Neural cell (in vitro differentiated cells): ENCODE data around the gene VPS72. TPM values are rescaled to one million over a fixed set of nuclear protein-coding genes. Genes with fewer than 3 reads are reported as not detected.

ENCODE experiments used
- H2AFZ ChIP-seq: fragments of 200-600, 300-800 bp; sonication (generic), shearing (Covaris generic); 2 replicates; pipeline ENCODE4 v1.6.0; 2014; ENCODE audit warnings: low read depth, mild to moderate bottlenecking, antibody characterized with exemption, low read length, moderate library complexity
- H3F3A ChIP-seq: fragments of 200-600 bp; shearing (Covaris generic); 2 replicates; pipeline ENCODE4 v1.6.1; 2016; ENCODE audit warnings: mild to moderate bottlenecking, moderate library complexity, mixed read lengths, antibody characterized with exemption, low read length; ENCODE audit not compliant: insufficient read depth, poor library complexity, severe bottlenecking
- H3K27ac ChIP-seq: fragments of 200-600, 300-800 bp; sonication (generic), shearing (Covaris generic); 2 replicates; pipeline ENCODE4 v1.5.1; 2014; ENCODE audit warnings: mild to moderate bottlenecking, low read length, moderate library complexity
- H3K27me3 ChIP-seq: fragments of 300-800, 200-600 bp; sonication (generic), shearing (Covaris generic); 2 replicates; pipeline ENCODE4 v1.6.0; 2014; ENCODE audit warnings: mild to moderate bottlenecking, low read depth, low read length, moderate library complexity; ENCODE audit not compliant: insufficient read depth
- H3K36me3 ChIP-seq: fragments of 300-800, 200-600 bp; sonication (generic), shearing (Covaris generic); 2 replicates; pipeline ENCODE4 v1.5.1; 2014; ENCODE audit warnings: mild to moderate bottlenecking, antibody characterized with exemption, low read length, moderate library complexity; ENCODE audit not compliant: insufficient read depth
- H3K4me2 ChIP-seq: fragments of 300-800, 200-600 bp; sonication (generic), shearing (Covaris generic); 2 replicates; pipeline ENCODE4 v1.6.0; 2014; ENCODE audit warnings: mild to moderate bottlenecking, low read length
- H3K4me3 ChIP-seq: fragments of 300-800, 200-600 bp; sonication (generic), shearing (Covaris generic); 2 replicates; pipeline ENCODE4 v1.5.1; 2014; ENCODE audit warnings: mild to moderate bottlenecking, low read length, moderate library complexity
- H3K79me2 ChIP-seq: fragments of 200-600 bp; shearing (Covaris generic); replicated peaks from 2 replicates; pipeline ENCODE4 v1.6.0; 2014; ENCODE audit warnings: mild to moderate bottlenecking, low read length, moderate library complexity; ENCODE audit not compliant: insufficient read depth
- H3K9ac ChIP-seq: fragments of 300-800, 200-600 bp; sonication (generic), shearing (Covaris generic); 2 replicates; pipeline ENCODE4 v1.6.1; 2016; ENCODE audit warnings: mild to moderate bottlenecking, low read length, mixed read lengths
- H3K9me2 ChIP-seq: fragments of 200-600 bp; shearing (Covaris generic); 2 replicates; pipeline ENCODE4 v1.6.1; 2016; ENCODE audit warnings: mild to moderate bottlenecking, low read length, mixed read lengths; ENCODE audit not compliant: insufficient read depth
- H3K9me3 ChIP-seq: fragments of 200-600, 300-800 bp; sonication (generic), shearing (Covaris generic); 2 replicates; pipeline ENCODE4 v1.6.1; 2016; ENCODE audit warnings: mild to moderate bottlenecking, mixed run types, low read length, moderate library complexity, mixed read lengths
- H4K20me1 ChIP-seq: fragments of 200-600 bp; shearing (Covaris generic); 2 replicates; pipeline ENCODE4 v1.6.1; 2016; ENCODE audit warnings: mild to moderate bottlenecking, mixed run types; ENCODE audit not compliant: insufficient read depth
- EP300 ChIP-seq: fragments of 450-650 bp; conservative IDR thresholded peaks from 2 replicates; pipeline ENCODE4 v1.6.1; 2014; ENCODE audit warnings: antibody characterized with exemption, mild to moderate bottlenecking, moderate library complexity; ENCODE audit not compliant: poor library complexity, severe bottlenecking
- EZH2 ChIP-seq: fragments of 200-600, 300-800 bp; shearing (Covaris generic), sonication (generic); IDR thresholded peaks from 2 replicates; pipeline ENCODE4 v1.6.1; 2014; ENCODE audit warnings: antibody characterized with exemption, low read length, borderline replicate concordance, mild to moderate bottlenecking; ENCODE audit not compliant: insufficient read depth, poor library complexity, severe bottlenecking
- MXI1 ChIP-seq: fragments of 450-650 bp; conservative IDR thresholded peaks from 2 replicates; pipeline ENCODE4 v1.6.1; 2014; ENCODE audit warnings: antibody characterized with exemption, mild to moderate bottlenecking; ENCODE audit not compliant: poor library complexity, severe bottlenecking
- POLR2AphosphoS5 ChIP-seq: IDR thresholded peaks from 2 replicates; pipeline ENCODE4 v1.6.1; 2012
- RAD21 ChIP-seq: fragments of 450-650 bp; conservative IDR thresholded peaks from 2 replicates; pipeline ENCODE4 v1.6.1; 2014; ENCODE audit warnings: antibody characterized with exemption, mild to moderate bottlenecking, moderate library complexity
- SMC3 ChIP-seq: fragments of 450-650 bp; conservative IDR thresholded peaks from 2 replicates; pipeline ENCODE4 v1.6.1; 2014; ENCODE audit warnings: antibody characterized with exemption, mild to moderate bottlenecking, moderate library complexity; ENCODE audit not compliant: poor library complexity
- TAF1 ChIP-seq: IDR thresholded peaks from 2 replicates; pipeline ENCODE4 v1.6.1; 2012; ENCODE audit warnings: low read depth
- polyA plus RNA-seq: library from polyadenylated mRNA; depleted of rRNA; stranded (reverse); fragments of >200 nt; gene quantifications from 2 replicates; pipeline ENCODE4 v1.2.3, GENCODE V29; 2014
- TF ChIP-seq, protein P1 (sequence below): fragments of 450-650 bp; IDR thresholded peaks from 2 replicates; pipeline ENCODE4 v1.5.1; 2014; ENCODE audit warnings: antibody characterized with exemption, mild to moderate bottlenecking, moderate library complexity; ENCODE audit not compliant: poor library complexity, severe bottlenecking
- TF ChIP-seq, protein P2 (sequence below): IDR thresholded peaks from 2 replicates; pipeline ENCODE4 v1.6.1; 2012; ENCODE audit warnings: borderline replicate concordance

VPS72 gene
- polyA plus RNA-seq, 1 donor from 2014 or later, result 232 TPM

DNA sequence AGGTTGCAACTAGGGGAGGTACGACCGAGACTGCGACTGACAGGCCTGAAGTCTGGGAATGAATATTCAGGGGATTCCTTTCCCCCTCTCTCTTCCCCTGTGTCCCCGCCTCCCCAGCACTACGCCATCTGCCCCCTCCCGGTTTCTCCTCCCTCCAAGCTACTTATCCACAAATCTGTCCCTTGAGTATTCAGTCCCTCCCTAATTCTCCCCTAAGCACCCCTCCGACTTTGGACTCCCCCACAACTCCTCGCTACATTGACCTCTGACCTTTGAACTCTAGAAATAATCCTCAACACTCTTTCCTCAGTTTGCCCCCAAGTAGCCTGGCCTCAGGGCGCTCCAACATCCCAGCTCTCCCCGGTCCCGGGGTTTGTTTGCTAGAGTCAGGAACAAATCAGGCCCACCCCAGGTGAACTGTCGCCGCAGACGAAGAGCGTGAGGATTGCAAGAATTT is 24.7 kb downstream of the VPS72 start:
- H3K36me3 ChIP-seq, result no peaks in the 10 kb centered on the region
- no peaks in the 10 kb centered on the region for H3K9me3 ChIP-seq
- H3F3A ChIP-seq, result peaks cover 3% of the 10 kb centered on the region
- H3K79me2 ChIP-seq, result peaks cover 20% of the 10 kb centered on the region
- no peaks in the 10 kb centered on the region for H3K9me2 ChIP-seq
- peak overlapping the region; percentile 88 for H3K4me3 ChIP-seq
- TF ChIP-seq RAD21, result no peak
- no peak for TF ChIP-seq MXI1
- no peak for TF ChIP-seq POLR2AphosphoS5
- TF ChIP-seq TAF1, result no peak
- TF ChIP-seq, protein P1, sequence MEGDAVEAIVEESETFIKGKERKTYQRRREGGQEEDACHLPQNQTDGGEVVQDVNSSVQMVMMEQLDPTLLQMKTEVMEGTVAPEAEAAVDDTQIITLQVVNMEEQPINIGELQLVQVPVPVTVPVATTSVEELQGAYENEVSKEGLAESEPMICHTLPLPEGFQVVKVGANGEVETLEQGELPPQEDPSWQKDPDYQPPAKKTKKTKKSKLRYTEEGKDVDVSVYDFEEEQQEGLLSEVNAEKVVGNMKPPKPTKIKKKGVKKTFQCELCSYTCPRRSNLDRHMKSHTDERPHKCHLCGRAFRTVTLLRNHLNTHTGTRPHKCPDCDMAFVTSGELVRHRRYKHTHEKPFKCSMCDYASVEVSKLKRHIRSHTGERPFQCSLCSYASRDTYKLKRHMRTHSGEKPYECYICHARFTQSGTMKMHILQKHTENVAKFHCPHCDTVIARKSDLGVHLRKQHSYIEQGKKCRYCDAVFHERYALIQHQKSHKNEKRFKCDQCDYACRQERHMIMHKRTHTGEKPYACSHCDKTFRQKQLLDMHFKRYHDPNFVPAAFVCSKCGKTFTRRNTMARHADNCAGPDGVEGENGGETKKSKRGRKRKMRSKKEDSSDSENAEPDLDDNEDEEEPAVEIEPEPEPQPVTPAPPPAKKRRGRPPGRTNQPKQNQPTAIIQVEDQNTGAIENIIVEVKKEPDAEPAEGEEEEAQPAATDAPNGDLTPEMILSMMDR, result no peak
- TF ChIP-seq SMC3, result no peak
- no peak for TF ChIP-seq EP300
- no peak for TF ChIP-seq EZH2
- TF ChIP-seq, protein P2, sequence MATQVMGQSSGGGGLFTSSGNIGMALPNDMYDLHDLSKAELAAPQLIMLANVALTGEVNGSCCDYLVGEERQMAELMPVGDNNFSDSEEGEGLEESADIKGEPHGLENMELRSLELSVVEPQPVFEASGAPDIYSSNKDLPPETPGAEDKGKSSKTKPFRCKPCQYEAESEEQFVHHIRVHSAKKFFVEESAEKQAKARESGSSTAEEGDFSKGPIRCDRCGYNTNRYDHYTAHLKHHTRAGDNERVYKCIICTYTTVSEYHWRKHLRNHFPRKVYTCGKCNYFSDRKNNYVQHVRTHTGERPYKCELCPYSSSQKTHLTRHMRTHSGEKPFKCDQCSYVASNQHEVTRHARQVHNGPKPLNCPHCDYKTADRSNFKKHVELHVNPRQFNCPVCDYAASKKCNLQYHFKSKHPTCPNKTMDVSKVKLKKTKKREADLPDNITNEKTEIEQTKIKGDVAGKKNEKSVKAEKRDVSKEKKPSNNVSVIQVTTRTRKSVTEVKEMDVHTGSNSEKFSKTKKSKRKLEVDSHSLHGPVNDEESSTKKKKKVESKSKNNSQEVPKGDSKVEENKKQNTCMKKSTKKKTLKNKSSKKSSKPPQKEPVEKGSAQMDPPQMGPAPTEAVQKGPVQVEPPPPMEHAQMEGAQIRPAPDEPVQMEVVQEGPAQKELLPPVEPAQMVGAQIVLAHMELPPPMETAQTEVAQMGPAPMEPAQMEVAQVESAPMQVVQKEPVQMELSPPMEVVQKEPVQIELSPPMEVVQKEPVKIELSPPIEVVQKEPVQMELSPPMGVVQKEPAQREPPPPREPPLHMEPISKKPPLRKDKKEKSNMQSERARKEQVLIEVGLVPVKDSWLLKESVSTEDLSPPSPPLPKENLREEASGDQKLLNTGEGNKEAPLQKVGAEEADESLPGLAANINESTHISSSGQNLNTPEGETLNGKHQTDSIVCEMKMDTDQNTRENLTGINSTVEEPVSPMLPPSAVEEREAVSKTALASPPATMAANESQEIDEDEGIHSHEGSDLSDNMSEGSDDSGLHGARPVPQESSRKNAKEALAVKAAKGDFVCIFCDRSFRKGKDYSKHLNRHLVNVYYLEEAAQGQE, result no peak
- no peaks in the 10 kb centered on the region for H4K20me1 ChIP-seq
- H3K4me2 ChIP-seq, result peak overlapping the region; percentile 97
- peak overlapping the region; percentile 83 for H3K9ac ChIP-seq
- H2AFZ ChIP-seq, result peak overlapping the region; percentile 95
- no peaks in the 10 kb centered on the region for H3K27me3 ChIP-seq
- H3K27ac ChIP-seq, result peak overlapping the region; percentile 89

DNA sequence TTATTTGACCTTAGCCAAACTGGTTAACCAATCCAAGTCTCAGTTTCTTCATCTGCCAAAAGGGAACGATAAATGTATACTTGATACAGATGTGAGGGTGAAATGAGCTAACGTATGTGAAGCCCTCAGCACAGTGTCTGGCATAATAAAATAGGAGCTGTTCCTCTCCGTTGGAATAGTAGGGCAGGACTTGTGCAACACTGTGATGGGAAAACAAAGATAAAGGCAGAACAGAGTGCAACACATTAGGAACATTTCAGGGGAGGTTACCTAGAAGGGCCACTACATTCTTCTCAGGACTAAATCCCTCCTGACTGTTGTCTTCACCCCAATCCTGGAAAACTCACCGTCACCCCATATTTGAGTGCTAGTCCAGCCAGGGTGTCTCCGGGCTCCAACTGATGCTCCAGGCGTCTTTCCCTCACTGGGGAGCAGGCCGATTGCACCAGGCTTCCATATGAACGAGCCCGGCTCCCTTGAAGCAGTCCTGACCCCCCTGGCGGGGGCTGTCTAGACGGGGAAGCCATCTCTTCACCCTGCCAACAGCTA is 25.2 kb downstream of the VPS72 start:
- Histone ChIP-seq H3K79me2 (peaks cover 20% of the 10 kb centered on the region), H3K36me3 (no peaks in the 10 kb centered on the region), H3F3A (peaks cover 3% of the 10 kb centered on the region), H4K20me1 (no peaks in the 10 kb centered on the region), H3K9me3 (no peaks in the 10 kb centered on the region), H3K27me3 (no peaks in the 10 kb centered on the region), H3K9ac (peak overlapping the region; percentile 83), H3K4me3 (peak overlapping the region; percentile 88), H3K27ac (peak overlapping the region; percentile 89), H2AFZ (no peak overlapping the region), H3K4me2 (peak overlapping the region; percentile 97), H3K9me2 (no peaks in the 10 kb centered on the region)
- TF ChIP-seq TAF1, result peak; percentile 3
- TF ChIP-seq RAD21, result no peak
